SK-N-DZ (cell line): ENCODE measurements around the gene TEX2.
"Not testable (repeated sequence)": the region's sequence is repeated elsewhere in the genome, so short reads cannot be mapped to it uniquely, and the experiment has no call there.

Experiments
- DNase-seq: peaks from one replicate; pipeline ENCODE4 v3.0.0-alpha.2; 2015; ENCODE audit warnings: low spot score

The TEX2 gene

GRCh38 chr17:64216000-64216337, 47.1 kb downstream of the TEX2 start:
- DNase-seq: no peak

GRCh38 chr17:64214950-64215349, 48.1 kb downstream of the TEX2 start:
- no peak for DNase-seq

- no peak for DNase-seq
Observed at GRCh38 chr17:64213995-64214811, 48.9 kb downstream of the TEX2 start.

- no peak for DNase-seq
Observed at GRCh38 chr17:64212122-64212521, 50.9 kb downstream of the TEX2 start.

GRCh38 chr17:64209983-64210382, 53.1 kb downstream of the TEX2 start:
- DNase-seq: no peak

- DNase-seq: no peak
Observed at GRCh38 chr17:64209356-64209941, 53.6 kb downstream of the TEX2 start.

GRCh38 chr17:64208656-64209055, 54.4 kb downstream of the TEX2 start:
- DNase-seq: not testable (repeated sequence)

- no peak for DNase-seq
Observed at GRCh38 chr17:64205804-64206203, 57.3 kb downstream of the TEX2 start.

GRCh38 chr17:64203630-64204029, 59.4 kb downstream of the TEX2 start:
- DNase-seq: no peak

GRCh38 chr17:64202683-64203344, 60.2 kb downstream of the TEX2 start:
- DNase-seq: no peak

GRCh38 chr17:64200080-64201032, 62.7 kb downstream of the TEX2 start:
- no peak for DNase-seq

- DNase-seq: no peak
Observed at GRCh38 chr17:64198331-64199090, 64.5 kb downstream of the TEX2 start.

- no peak for DNase-seq
Observed at GRCh38 chr17:64196601-64197000, 66.5 kb downstream of the TEX2 start.

- no peak for DNase-seq
Observed at GRCh38 chr17:64193561-64193960, 69.5 kb downstream of the TEX2 start.

- no peak for DNase-seq
Observed at GRCh38 chr17:64192589-64192988, 70.5 kb downstream of the TEX2 start.

GRCh38 chr17:64190472-64190871, 72.6 kb downstream of the TEX2 start:
- DNase-seq: no peak

GRCh38 chr17:64188088-64188487, 75.0 kb downstream of the TEX2 start:
- DNase-seq: no peak

GRCh38 chr17:64187093-64187895, 75.8 kb downstream of the TEX2 start:
- DNase-seq: peak; percentile 67

- no peak for DNase-seq
Observed at GRCh38 chr17:64186171-64187092, 76.6 kb downstream of the TEX2 start.
